GM21529 (cell line): ENCODE measurements around the gene SP4.
"Not testable (repeated sequence)": the region's sequence is repeated elsewhere in the genome, so short reads cannot be mapped to it uniquely, and the experiment has no call there.

Source experiments
- ATAC-seq: cut with Tn5 transposase; IDR thresholded peaks from one replicate; pipeline ENCODE4 v1.9.1; 2021; ENCODE audit not compliant: unreplicated experiment

The SP4 gene

GRCh38 chr7:21514062-21514461, 86.2 kb downstream of the SP4 start:
- ATAC-seq: no peak

- ATAC-seq: no peak
Measured at GRCh38 chr7:21524680-21525079, 96.8 kb downstream of the SP4 start.

- ATAC-seq: no peak
Measured at GRCh38 chr7:21526007-21526406, 98.1 kb downstream of the SP4 start.

- ATAC-seq: no peak
Measured at GRCh38 chr7:21526448-21526847, 98.6 kb downstream of the SP4 start.

GRCh38 chr7:21532485-21532884, 104.6 kb downstream of the SP4 start:
- not testable (repeated sequence) for ATAC-seq

GRCh38 chr7:21533646-21534045, 105.8 kb downstream of the SP4 start:
- not testable (repeated sequence) for ATAC-seq

- not testable (repeated sequence) for ATAC-seq
Measured at GRCh38 chr7:21536445-21537118, 108.7 kb downstream of the SP4 start.

- ATAC-seq: no peak
Measured at GRCh38 chr7:21538936-21539495, 111.1 kb downstream of the SP4 start.

GRCh38 chr7:21542891-21543527, 115.1 kb downstream of the SP4 start, which contains the start of gene DNAH11:
Gene DNAH11, plus strand, starts transcription at chr7:21543039. Its CDS starts 207 bp downstream, at chr7:21543246.
- no peak for ATAC-seq

- no peak for ATAC-seq
Measured at GRCh38 chr7:21543528-21544302, 115.8 kb downstream of the SP4 start.

GRCh38 chr7:21544303-21544656, 116.4 kb downstream of the SP4 start:
- no peak for ATAC-seq

- ATAC-seq: no peak
Measured at GRCh38 chr7:21544715-21545114, 116.8 kb downstream of the SP4 start.

GRCh38 chr7:21547501-21547900, 119.6 kb downstream of the SP4 start:
- no peak for ATAC-seq

GRCh38 chr7:21548491-21548890, 120.6 kb downstream of the SP4 start:
- ATAC-seq: no peak

- no peak for ATAC-seq
Measured at GRCh38 chr7:21550076-21550475, 122.2 kb downstream of the SP4 start.

GRCh38 chr7:21550821-21551531, 123.1 kb downstream of the SP4 start:
- ATAC-seq: no peak

- no peak for ATAC-seq
Measured at GRCh38 chr7:21562385-21562784, 134.5 kb downstream of the SP4 start.
